SKM-1 (cell line): Measurements from ENCODE around the gene HCRTR1.

ENCODE experiments used
- DNase-seq: peaks from one replicate; lab custom pipeline; 2025; ENCODE audit not compliant: unreplicated experiment; lab: John Stamatoyannopoulos, UW

Gene HCRTR1

GRCh38 chr1:31648190-31648589 is 30.7 kb downstream of the HCRTR1 start:
- DNase-seq = no peak

- DNase-seq = no peak
Measured at GRCh38 chr1:31648641-31649357, 31.3 kb downstream of the HCRTR1 start.

GRCh38 chr1:31650161-31651088 is 32.9 kb downstream of the HCRTR1 start:
- DNase-seq = no peak

- DNase-seq = no peak
Measured at GRCh38 chr1:31651089-31651420, 33.6 kb downstream of the HCRTR1 start.

- DNase-seq = no peak
Measured at GRCh38 chr1:31651766-31652165, 34.3 kb downstream of the HCRTR1 start.

GRCh38 chr1:31652891-31653499 is 35.5 kb downstream of the HCRTR1 start:
- no peak for DNase-seq

- DNase-seq = no peak
Measured at GRCh38 chr1:31653717-31654473, 36.4 kb downstream of the HCRTR1 start.

- DNase-seq = no peak
Measured at GRCh38 chr1:31654474-31654776, 36.9 kb downstream of the HCRTR1 start.

- DNase-seq = no peak
Measured at GRCh38 chr1:31655104-31655503, 37.6 kb downstream of the HCRTR1 start.

GRCh38 chr1:31655756-31656155 is 38.3 kb downstream of the HCRTR1 start:
- DNase-seq = no peak

GRCh38 chr1:31657020-31657804 is 39.7 kb downstream of the HCRTR1 start:
- DNase-seq = no peak

GRCh38 chr1:31657972-31658510 is 40.6 kb downstream of the HCRTR1 start:
- DNase-seq = peak; percentile 34

GRCh38 chr1:31658721-31659120 is 41.2 kb downstream of the HCRTR1 start:
- no peak for DNase-seq

- DNase-seq = no peak
Measured at GRCh38 chr1:31659889-31660288, 42.4 kb downstream of the HCRTR1 start.

- DNase-seq = no peak
Measured at GRCh38 chr1:31660871-31661455, 43.5 kb downstream of the HCRTR1 start.

- no peak for DNase-seq
Measured at GRCh38 chr1:31661856-31662255, 44.4 kb downstream of the HCRTR1 start.

- no peak for DNase-seq
Measured at GRCh38 chr1:31662463-31662862, 45.0 kb downstream of the HCRTR1 start.

- no peak for DNase-seq
Measured at GRCh38 chr1:31663622-31664452, 46.3 kb downstream of the HCRTR1 start.

- DNase-seq = no peak
Measured at GRCh38 chr1:31664528-31664927, 47.0 kb downstream of the HCRTR1 start.
